Thyroid gland (tissue), 4 donors: Measurements from ENCODE around the gene PLEKHA6. TPM values are rescaled to one million over a fixed set of nuclear protein-coding genes. Genes with fewer than 3 reads are reported as not detected.
"Not testable (repeated sequence)": the region's sequence is repeated elsewhere in the genome, so short reads cannot be mapped to it uniquely, and the experiment has no call there.

ENCODE experiments used
- DNase-seq, 2 donors: peaks; one replicate each; pipeline ENCODE4 v3.0.0-alpha.2; 2019
- H3K27ac ChIP-seq, 3 donors: fragments of 200-600 bp; sonication (generic); 1 replicate in 2 of 3; 2 replicates in 1 of 3; pipeline ENCODE4 v1.5.1; 2016 to 2019; ENCODE audit warnings: mild to moderate bottlenecking in 1 of 3, moderate library complexity in 1 of 3
- H3K27me3 ChIP-seq: fragments of 200-600 bp; sonication (generic); one replicate; pipeline ENCODE4 v1.5.1; 2019
- H3K36me3 ChIP-seq, 2 donors: fragments of 200-600 bp; sonication (generic); one replicate each; pipeline ENCODE4 v1.5.1; 2016 to 2019
- H3K4me1 ChIP-seq, 2 donors: fragments of 200-600 bp; sonication (generic); one replicate each; pipeline ENCODE4 v1.5.1; 2017 to 2019
- H3K4me3 ChIP-seq, 3 donors: fragments of 200-600 bp; sonication (generic); replicated peaks in 1 of 3; 1 replicate in 2 of 3; 2 replicates in 1 of 3; pipeline ENCODE4 v1.5.1; 2016; ENCODE audit warnings: mild to moderate bottlenecking in 1 of 3
- H3K9me3 ChIP-seq: fragments of 200-600 bp; sonication (generic); one replicate; pipeline ENCODE4 v1.5.1; 2017
- CTCF ChIP-seq, 6 experiments: fragments of 200-600 bp in 3 of 6; fragments of 450-650 bp in 3 of 6; sonication (generic) in 3 of 6; IDR thresholded peaks; one replicate each; pipeline ENCODE4 v1.5.1; 2016 to 2019; ENCODE audit warnings: antibody characterized with exemption in 6 of 6, mild to moderate bottlenecking in 2 of 6, inconsistent platforms in 1 of 6, moderate library complexity in 1 of 6
- POLR2A ChIP-seq, 2 donors: fragments of 450-650 bp; IDR thresholded peaks; one replicate each; pipeline ENCODE4 v1.6.1; 2017; ENCODE audit warnings: antibody characterized with exemption in 2 of 2, mild to moderate bottlenecking in 2 of 2, moderate library complexity in 1 of 2
- WGBS, 2 donors: methylation state at CpG; one replicate each; pipeline ENCODE4 v1.1.5; 2017; 5-methylcytosine and 5-hydroxymethylcytosine counted together
- intact Hi-C: fragments of 100-400 bp; cut with DNase I; formaldehyde crosslinking; loops from one replicate; pipeline ENCODE4 v1.15.1; 2023
- total RNA-seq, 4 donors: library from RNA; depleted of rRNA; stranded (reverse); fragments of >200 nt; gene quantifications; one replicate each; pipeline ENCODE4 v1.2.3, GENCODE V29; 2016

The PLEKHA6 gene
- total RNA-seq, 4 donors from 2014 or later: 2.9 to 8.9 (median 4.0) TPM

- intact Hi-C loops: no loop called here
- H3K27ac ChIP-seq: no peak overlapping the region
- 51 to 56% methylated on average over 2 of the region's 2 CpGs for WGBS, 2 donors
- H3K27me3 ChIP-seq: no peaks in the 10 kb centered on the region
- TF ChIP-seq CTCF (IDR thresholded peaks at IDR 0.05) (no peak), POLR2A (IDR thresholded peaks at IDR 0.05) (no peak)
- no peaks in the 10 kb centered on the region for H3K36me3 ChIP-seq
- H3K4me1 ChIP-seq: no peaks in the 10 kb centered on the region
- DNase-seq: no peak
- no peak overlapping the region for H3K4me3 ChIP-seq
- no peaks in the 10 kb centered on the region for H3K9me3 ChIP-seq
These were observed 118.7 kb downstream of the PLEKHA6 start for GRCh38 chr1:204241050-204241449.

GRCh38 chr1:204240233-204240632 lies 119.5 kb downstream of the PLEKHA6 start:
- intact Hi-C loops: no loop called here
- H3K4me1 ChIP-seq: no peaks in the 10 kb centered on the region
- H3K4me3 ChIP-seq: no peak overlapping the region
- WGBS, 2 donors: 84 to 85% methylated on average over 1 of the region's 1 CpG
- H3K27me3 ChIP-seq: no peaks in the 10 kb centered on the region
- DNase-seq: no peak
- no peaks in the 10 kb centered on the region for H3K9me3 ChIP-seq
- no peaks in the 10 kb centered on the region for H3K36me3 ChIP-seq
- TF ChIP-seq CTCF (IDR thresholded peaks at IDR 0.05) (no peak), POLR2A (IDR thresholded peaks at IDR 0.05) (no peak)
- H3K27ac ChIP-seq: no peak overlapping the region

GRCh38 chr1:204239401-204239800 lies 120.3 kb downstream of the PLEKHA6 start:
- H3K36me3 ChIP-seq, H3K27me3 ChIP-seq, DNase-seq, H3K4me1 ChIP-seq, H3K4me3 ChIP-seq, intact Hi-C loops, H3K27ac ChIP-seq, H3K9me3 ChIP-seq: not testable (repeated sequence)
- WGBS, 2 donors: 74 to 90% methylated on average over 3 of the region's 3 CpGs

- H3K27ac ChIP-seq, H3K36me3 ChIP-seq, H3K4me1 ChIP-seq, H3K4me3 ChIP-seq, intact Hi-C loops, H3K27me3 ChIP-seq, H3K9me3 ChIP-seq, DNase-seq: not testable (repeated sequence)
- 85 to 100% methylated on average over 1 to 2 of the region's 2 CpGs for WGBS, 2 donors
These were observed 121.2 kb downstream of the PLEKHA6 start for GRCh38 chr1:204238520-204238919.

GRCh38 chr1:204237515-204237914 lies 122.2 kb downstream of the PLEKHA6 start:
- intact Hi-C loops, H3K4me1 ChIP-seq, H3K27me3 ChIP-seq, H3K36me3 ChIP-seq, H3K9me3 ChIP-seq, H3K4me3 ChIP-seq, H3K27ac ChIP-seq, DNase-seq: not testable (repeated sequence)
- WGBS, 2 donors: 95 to 100% methylated on average over 1 of the region's 1 CpG

- Histone ChIP-seq H3K27me3 (no peaks in the 10 kb centered on the region), H3K4me1 (no peaks in the 10 kb centered on the region), H3K27ac (no peak overlapping the region), H3K9me3 (no peaks in the 10 kb centered on the region), H3K4me3 (no peak overlapping the region), H3K36me3 (no peaks in the 10 kb centered on the region)
- intact Hi-C loops: no loop called here
- DNase-seq: no peak
- TF ChIP-seq POLR2A (IDR thresholded peaks at IDR 0.05) (no peak), CTCF (IDR thresholded peaks at IDR 0.05) (no peak)
These were observed 127.2 kb downstream of the PLEKHA6 start for GRCh38 chr1:204232526-204232925.

- no peak for TF ChIP-seq POLR2A (IDR thresholded peaks at IDR 0.05)
- no peak for TF ChIP-seq CTCF (IDR thresholded peaks at IDR 0.05)
- 91% methylated on average over 14 of the region's 14 CpGs for WGBS, 2 donors
- intact Hi-C loops: no loop called here
- Histone ChIP-seq H3K9me3 (no peaks in the 10 kb centered on the region), H3K4me3 (no peak overlapping the region), H3K4me1 (no peaks in the 10 kb centered on the region), H3K36me3 (no peaks in the 10 kb centered on the region), H3K27me3 (no peaks in the 10 kb centered on the region), H3K27ac (no peak overlapping the region)
- DNase-seq: no peak
These were observed 129.5 kb downstream of the PLEKHA6 start for GRCh38 chr1:204230211-204230610.
